Epithelial cell of proximal tubule (primary cell): ENCODE measurements around the gene NCBP1. TPM values are rescaled to one million over a fixed set of nuclear protein-coding genes. Genes with fewer than 3 reads are reported as not detected.
A peak's percentile ranks its signal among the peaks of the same experiment; 100 is the strongest.

Experiments used
- DNase-seq: peaks from one replicate; pipeline ENCODE4 v3.0.0-alpha.2; 2011; ENCODE audit warnings: low read depth
- H3K4me3 ChIP-seq: 2 replicates; pipeline ENCODE4 v1.5.1; 2011; ENCODE audit warnings: low read depth, mild to moderate bottlenecking, low read length
- total RNA-seq: library from RNA; depleted of rRNA; stranded (reverse); fragments of >200 nt; gene quantifications from 2 replicates; pipeline ENCODE4 v1.2.3, GENCODE V29; 2015
- TF ChIP-seq, protein P1 (sequence below): conservative IDR thresholded peaks from 2 replicates; pipeline ENCODE4 v1.5.1; 2012; ENCODE audit warnings: low read depth, mild to moderate bottlenecking, low read length

Gene NCBP1
- total RNA-seq, 1 donor from 2014 or later: 26.7 TPM

DNA sequence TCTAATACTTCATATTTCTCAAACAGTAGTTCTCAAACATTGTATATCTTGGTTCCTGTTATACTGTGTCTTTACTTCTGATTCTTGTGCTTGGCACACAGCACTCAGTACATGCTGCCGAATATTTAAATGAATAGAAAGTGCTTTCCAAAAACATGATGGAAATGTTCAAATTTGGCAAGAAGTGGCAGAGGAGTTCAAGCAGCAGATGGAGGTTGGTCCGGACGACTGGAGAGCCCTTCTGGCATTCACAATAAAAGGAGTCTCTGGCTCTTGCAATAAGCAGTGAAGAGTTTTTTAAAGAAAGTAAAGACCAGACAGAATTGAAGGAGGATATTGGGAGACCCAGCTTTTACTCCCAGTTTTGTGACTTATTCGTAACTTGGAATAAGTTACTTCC, 36.7 kb upstream of the NCBP1 start:
- no peak for DNase-seq
- TF ChIP-seq, protein P1, sequence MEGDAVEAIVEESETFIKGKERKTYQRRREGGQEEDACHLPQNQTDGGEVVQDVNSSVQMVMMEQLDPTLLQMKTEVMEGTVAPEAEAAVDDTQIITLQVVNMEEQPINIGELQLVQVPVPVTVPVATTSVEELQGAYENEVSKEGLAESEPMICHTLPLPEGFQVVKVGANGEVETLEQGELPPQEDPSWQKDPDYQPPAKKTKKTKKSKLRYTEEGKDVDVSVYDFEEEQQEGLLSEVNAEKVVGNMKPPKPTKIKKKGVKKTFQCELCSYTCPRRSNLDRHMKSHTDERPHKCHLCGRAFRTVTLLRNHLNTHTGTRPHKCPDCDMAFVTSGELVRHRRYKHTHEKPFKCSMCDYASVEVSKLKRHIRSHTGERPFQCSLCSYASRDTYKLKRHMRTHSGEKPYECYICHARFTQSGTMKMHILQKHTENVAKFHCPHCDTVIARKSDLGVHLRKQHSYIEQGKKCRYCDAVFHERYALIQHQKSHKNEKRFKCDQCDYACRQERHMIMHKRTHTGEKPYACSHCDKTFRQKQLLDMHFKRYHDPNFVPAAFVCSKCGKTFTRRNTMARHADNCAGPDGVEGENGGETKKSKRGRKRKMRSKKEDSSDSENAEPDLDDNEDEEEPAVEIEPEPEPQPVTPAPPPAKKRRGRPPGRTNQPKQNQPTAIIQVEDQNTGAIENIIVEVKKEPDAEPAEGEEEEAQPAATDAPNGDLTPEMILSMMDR: no peak
- no peak overlapping the region for H3K4me3 ChIP-seq

DNA sequence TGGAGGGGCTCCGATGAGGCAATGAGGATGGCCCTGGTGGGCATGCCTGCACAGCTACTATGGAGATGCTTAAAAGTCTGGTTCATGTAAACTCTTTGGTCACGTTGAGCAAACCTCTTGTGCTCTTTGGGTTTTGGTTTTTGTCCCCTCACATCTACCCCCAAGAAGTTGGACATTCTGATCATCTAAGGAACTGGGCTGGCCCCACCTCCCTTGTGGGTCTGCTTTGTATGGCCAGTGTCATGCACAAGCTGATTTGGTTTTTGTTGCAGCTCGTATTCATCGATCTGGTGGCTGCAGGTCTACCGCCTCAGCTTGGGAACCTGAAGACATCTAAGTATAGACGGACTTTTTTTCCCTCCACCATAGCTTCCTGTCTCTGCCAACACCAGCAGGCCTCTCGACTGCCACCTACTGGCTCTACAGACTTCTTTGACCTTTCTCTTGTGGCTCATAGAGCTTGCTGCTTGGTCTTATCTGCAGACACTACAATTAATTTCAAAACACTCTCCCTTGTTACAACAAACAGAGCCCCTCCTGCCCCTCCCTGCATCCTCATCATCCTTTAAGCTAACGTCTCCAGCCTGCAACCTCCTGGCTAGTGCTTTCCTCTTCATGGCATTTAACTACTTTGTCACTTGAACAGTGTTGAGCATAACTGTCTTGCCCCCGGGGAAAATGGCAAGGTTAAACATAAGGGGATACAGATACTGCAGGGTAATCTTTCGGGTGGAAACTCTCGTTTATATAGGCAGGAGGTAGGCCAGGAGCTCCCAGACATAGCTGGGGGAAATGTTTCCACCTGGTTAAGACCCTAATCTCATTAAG, 34.9 kb upstream of the NCBP1 start:
- DNase-seq: peak; percentile 25
- TF ChIP-seq, protein P1: peak; percentile 96
- H3K4me3 ChIP-seq: no peak overlapping the region

GRCh38 chr9:97599314-97599846, 34.2 kb upstream of the NCBP1 start:
- no peak overlapping the region for H3K4me3 ChIP-seq
- DNase-seq: no peak
- TF ChIP-seq, protein P1: no peak

DNA sequence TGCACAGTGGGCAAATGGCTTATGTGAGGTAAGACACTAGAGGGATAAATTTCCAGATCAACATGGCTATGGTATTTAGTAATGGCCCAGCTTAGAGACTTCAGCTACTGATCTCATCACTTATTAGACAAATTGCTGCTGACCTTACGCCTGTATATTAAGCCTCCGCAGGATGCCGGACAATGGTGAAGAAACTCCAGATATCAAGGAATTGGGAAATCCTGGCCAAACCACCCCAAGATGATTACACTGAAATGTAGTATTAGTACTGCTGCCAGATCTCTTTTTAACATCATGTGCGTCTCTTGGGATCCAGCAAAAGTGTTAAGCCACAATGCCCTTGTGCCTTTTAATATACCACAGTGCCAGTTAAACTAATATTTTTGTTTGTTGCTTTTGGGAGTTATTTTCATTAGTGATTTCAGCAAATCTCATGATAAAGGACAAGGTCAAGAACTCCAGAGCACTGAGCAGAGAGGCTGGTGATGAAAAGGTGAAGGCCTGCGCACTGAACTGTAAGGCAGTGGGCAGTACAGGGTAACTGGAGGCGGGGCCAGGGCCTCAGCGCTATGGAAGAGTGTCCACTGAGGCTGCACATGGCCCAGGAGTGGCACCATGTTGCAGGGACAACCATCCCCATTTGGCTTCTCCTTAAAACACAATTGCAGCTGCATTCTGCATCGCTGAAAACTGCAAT, 32.9 kb upstream of the NCBP1 start:
- no peak for DNase-seq
- TF ChIP-seq, protein P1: no peak
- no peak overlapping the region for H3K4me3 ChIP-seq

DNA sequence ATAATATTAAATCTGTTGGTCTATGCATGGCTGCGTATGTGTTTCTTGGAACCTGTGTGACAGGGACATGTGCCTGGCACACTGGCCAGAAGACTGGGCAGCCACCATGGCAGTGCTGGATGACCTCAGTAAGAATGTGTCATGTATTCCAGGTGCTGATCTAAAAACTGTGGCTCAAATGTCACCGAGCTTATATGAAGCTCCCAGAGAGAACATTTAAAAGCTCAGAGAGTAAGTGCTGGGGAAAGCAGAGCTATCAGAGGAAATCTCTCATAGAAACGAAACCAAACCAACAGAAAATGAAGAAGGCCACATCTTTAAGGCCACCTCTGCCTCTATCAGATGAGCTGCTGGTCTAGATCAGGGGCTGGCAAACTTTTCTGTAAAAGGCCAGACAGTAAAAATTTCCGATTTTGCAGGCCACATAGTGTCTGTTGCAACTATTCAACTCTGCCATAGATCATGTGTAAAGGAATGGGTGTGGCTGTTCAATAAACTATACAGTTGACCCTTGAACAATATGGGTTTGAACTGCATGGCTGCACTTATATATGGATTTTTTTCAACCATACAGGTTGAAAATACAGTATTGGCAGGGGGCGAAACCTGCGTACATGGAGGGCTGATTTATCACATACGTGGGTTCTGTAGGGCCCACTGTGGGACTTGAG, 32.3 kb upstream of the NCBP1 start:
- TF ChIP-seq, protein P1: no peak

DNA sequence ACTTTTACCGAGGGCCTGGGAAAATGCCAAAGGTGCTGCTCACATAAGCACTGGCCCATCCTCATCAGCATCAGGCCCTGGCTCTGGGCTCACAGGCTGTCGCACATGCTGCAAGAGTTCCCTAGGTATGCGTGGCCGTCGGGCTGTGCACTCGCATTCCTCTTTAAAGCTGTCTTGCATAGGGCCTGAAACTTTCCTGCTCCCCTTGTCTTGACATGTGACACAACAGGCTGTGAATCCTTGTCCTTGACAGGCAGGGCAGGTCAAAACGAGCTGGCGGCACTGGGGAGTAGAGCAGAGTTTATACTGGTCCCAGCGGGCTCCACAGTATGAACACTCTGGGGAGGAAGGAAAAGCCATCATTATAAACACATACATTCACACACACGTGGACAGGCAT, 31.2 kb upstream of the NCBP1 start:
- no peak for DNase-seq
- no peak overlapping the region for H3K4me3 ChIP-seq

More for the DNA sequence above, 32.3 kb upstream of the NCBP1 start:
- no peak for DNase-seq
- no peak overlapping the region for H3K4me3 ChIP-seq

More for the DNA sequence above, 31.2 kb upstream of the NCBP1 start:
- TF ChIP-seq, protein P1: no peak
